HCT116 (cell line): ENCODE results near the gene SNX25. TPM values are rescaled to one million over a fixed set of nuclear protein-coding genes. Genes with fewer than 3 reads are reported as not detected.

ENCODE experiments used
- ATAC-seq: fragments of 200-7000 bp; cut with Tn5 transposase; 2 replicates; pipeline ENCODE4 v1.9.1; 2020; ENCODE audit warnings: mild to moderate bottlenecking, moderate library complexity
- BruUV-seq: library from RNA; stranded (reverse); fragments of 400-500 nt; replicated peaks from 2 replicates; lab custom pipeline; 2021; lab: Mats Ljungman, UMichigan
- CTCF ChIA-PET: fragments of 300-600 bp; sonication (Branson Sonifier 250); formaldehyde crosslinking; loops from one replicate; lab custom pipeline; 2021; ENCODE audit warnings: antibody characterized with exemption; lab: Charles Lee
- POLR2A ChIA-PET: fragments of 300-600, 350-600 bp; sonication (Branson Sonifier 250); formaldehyde crosslinking; loops from one replicate; lab custom pipeline; 2021; ENCODE audit warnings: antibody characterized with exemption; lab: Charles Lee
- RAD21 ChIA-PET, 2 experiments: fragments of 300-600 bp; sonication (Branson Sonifier 250); formaldehyde crosslinking; loops; one replicate each; lab custom pipeline; 2023; ENCODE audit warnings: low total read pairs in 2 of 2; ENCODE audit not compliant: uncharacterized antibody in 2 of 2, unreplicated experiment in 2 of 2, low non-redundant PET in 1 of 2; lab: Charles Lee
- DNase-seq: peaks from one replicate; pipeline ENCODE4 v3.0.0-alpha.2; 2010; ENCODE audit warnings: low read depth, low spot score
- H2AFZ ChIP-seq: fragments of 200-600 bp; shearing (Covaris generic), sonication (generic); 2 replicates; pipeline ENCODE4 v1.6.1; 2017; ENCODE audit warnings: low read depth, mixed run types, mixed read lengths, antibody characterized with exemption, low read length; ENCODE audit not compliant: poor library complexity, severe bottlenecking
- H3K27ac ChIP-seq: 2 replicates; pipeline ENCODE4 v1.5.1; 2012; ENCODE audit warnings: low read depth, low read length
- H3K27me3 ChIP-seq: fragments of 200-600 bp; sonication (generic); 2 replicates; pipeline ENCODE4 v1.6.1; 2016; ENCODE audit warnings: mixed run types, low read length, mixed read lengths; ENCODE audit not compliant: insufficient read depth
- H3K36me3 ChIP-seq, 2 experiments: fragments of 200-500 bp in 1 of 2; fragments of 200-600 bp in 1 of 2; sonication (Bioruptor generic) in 1 of 2; sonication (generic) in 1 of 2; 2 replicates each; pipeline versions ENCODE4 v1.5.1 to v1.6.1; 2014 to 2016; ENCODE audit warnings: low read length in 2 of 2, inconsistent platforms in 1 of 2, mixed read lengths in 1 of 2, mixed run types in 1 of 2; ENCODE audit not compliant: insufficient read depth in 2 of 2, control insufficient read depth in 1 of 2
- H3K4me1 ChIP-seq, 2 experiments: fragments of 200-600 bp in 1 of 2; sonication (generic) in 1 of 2; 2 replicates each; pipeline versions ENCODE4 v1.5.1 to v1.6.1; 2012 to 2017; ENCODE audit warnings: low read length in 2 of 2, inconsistent platforms in 1 of 2, mild to moderate bottlenecking in 1 of 2, mixed read lengths in 1 of 2, mixed run types in 1 of 2, moderate library complexity in 1 of 2; ENCODE audit not compliant: insufficient read depth in 2 of 2, control insufficient read depth in 1 of 2
- H3K4me2 ChIP-seq: fragments of 200-600 bp; sonication (generic); 2 replicates; pipeline ENCODE4 v1.6.1; 2017; ENCODE audit warnings: mixed run types, low read length, mixed read lengths
- H3K4me3 ChIP-seq, 2 experiments: fragments of 200-600 bp in 1 of 2; sonication (generic) in 1 of 2; replicated peaks in 1 of 2; 2 replicates each; pipeline ENCODE4 v1.5.1; 2011 to 2016; ENCODE audit warnings: low read length in 2 of 2, control low read depth in 1 of 2, low read depth in 1 of 2, mild to moderate bottlenecking in 1 of 2, mixed read lengths in 1 of 2, mixed run types in 1 of 2
- H3K79me2 ChIP-seq: fragments of 200-600 bp; sonication (generic); 2 replicates; pipeline ENCODE4 v1.6.1; 2017; ENCODE audit warnings: mild to moderate bottlenecking, mixed run types, low read length, moderate library complexity, mixed read lengths; ENCODE audit not compliant: insufficient read depth
- H3K9ac ChIP-seq: fragments of 200-600 bp; sonication (generic); 2 replicates; pipeline ENCODE4 v1.6.1; 2016; ENCODE audit warnings: low read length, mixed read lengths
- H3K9me2 ChIP-seq: fragments of 200-600 bp; sonication (generic), shearing (Covaris generic); 2 replicates; pipeline ENCODE4 v1.6.1; 2017; ENCODE audit warnings: mixed run types, mild to moderate bottlenecking, moderate library complexity; ENCODE audit not compliant: insufficient read depth
- H3K9me3 ChIP-seq, 2 experiments: fragments of 200-500 bp in 1 of 2; fragments of 200-600 bp in 1 of 2; sonication (Bioruptor generic) in 1 of 2; sonication (generic) in 1 of 2; 2 replicates each; pipeline ENCODE4 v1.6.1; 2014 to 2017; ENCODE audit warnings: low read length in 2 of 2, mixed read lengths in 2 of 2, inconsistent platforms in 1 of 2, low read depth in 1 of 2, mild to moderate bottlenecking in 1 of 2, mixed run types in 1 of 2, moderate library complexity in 1 of 2; ENCODE audit not compliant: control insufficient read depth in 1 of 2, insufficient read depth in 1 of 2
- H4K20me1 ChIP-seq: fragments of 200-600 bp; sonication (generic), shearing (Covaris generic); 2 replicates; pipeline ENCODE4 v1.6.1; 2017; ENCODE audit warnings: mixed run types, mild to moderate bottlenecking, moderate library complexity; ENCODE audit not compliant: insufficient read depth
- EGR1 ChIP-seq: IDR thresholded peaks from 2 replicates; pipeline ENCODE4 v1.6.1; 2012; ENCODE audit warnings: low read depth
- ELF1 ChIP-seq: IDR thresholded peaks from 2 replicates; pipeline ENCODE4 v1.6.1; 2012; ENCODE audit warnings: low read depth, borderline replicate concordance
- EZH2phosphoT487 ChIP-seq: fragments of 200-600 bp; IDR thresholded peaks from 2 replicates; pipeline ENCODE4 v1.6.1; 2018; ENCODE audit warnings: antibody characterized with exemption, borderline replicate concordance
- MAX ChIP-seq: IDR thresholded peaks from 2 replicates; pipeline ENCODE4 v1.6.1; 2012
- POLR2A ChIP-seq: IDR thresholded peaks from 2 replicates; pipeline ENCODE4 v1.7.0; 2011; ENCODE audit warnings: borderline replicate concordance; ENCODE audit not compliant: insufficient read depth, insufficient read length; ENCODE audit errors: extremely low read depth
- RAD21 ChIP-seq: IDR thresholded peaks from 2 replicates; pipeline ENCODE4 v1.6.1; 2012; ENCODE audit warnings: low read depth, mild to moderate bottlenecking
- REST ChIP-seq: IDR thresholded peaks from 2 replicates; pipeline ENCODE4 v1.6.1; 2012; ENCODE audit warnings: low read depth
- SIN3A ChIP-seq: IDR thresholded peaks from 2 replicates; pipeline ENCODE4 v1.6.1; 2012; ENCODE audit warnings: low read depth
- SP1 ChIP-seq: IDR thresholded peaks from 2 replicates; pipeline ENCODE4 v1.6.1; 2012; ENCODE audit warnings: low read depth
- ZNF274 ChIP-seq: fragments of 200-500 bp; sonication (Bioruptor generic); IDR thresholded peaks from 2 replicates; pipeline ENCODE4 v1.6.1; 2014; ENCODE audit warnings: mild to moderate bottlenecking, low read depth, low read length, inconsistent platforms
- intact Hi-C: fragments of 100-400 bp; cut with micrococcal nuclease; formaldehyde crosslinking; loops from 2 replicates; pipeline ENCODE4 v1.10.0; 2022
- total RNA-seq: library from RNA; stranded (reverse); gene quantifications from one replicate; pipeline ENCODE4 v1.2.1, GENCODE V29; 2021; ENCODE audit not compliant: unreplicated experiment

Gene SNX25
- total RNA-seq, 1 experiment from 2014 or later: 20.9 TPM

GRCh38 chr4:185201977-185202962 is 7.1 kb upstream of the SNX25 start (continued):
- no peak for TF ChIP-seq REST
- no peak for TF ChIP-seq ZNF274
- TF ChIP-seq MAX: no peak
- TF ChIP-seq SIN3A: no peak
- no peak for TF ChIP-seq RAD21
- no peak for TF ChIP-seq EGR1
- TF ChIP-seq ELF1: no peak
- TF ChIP-seq SP1: no peak
- no peak for TF ChIP-seq EZH2phosphoT487

- H3K4me1 ChIP-seq: peaks cover 40 to 54% of the 10 kb centered on the region in 2 experiments
These were observed 6.4 kb upstream of the SNX25 start for GRCh38 chr4:185202984-185203485.

More at GRCh38 chr4:185202984-185203485, 6.4 kb upstream of the SNX25 start:
- Histone ChIP-seq H3K36me3 (0 out of 4 replicates have a peak, but pooled peaks cover 0 to 3% of the 10 kb centered on the region in 2 experiments), H3K4me2 (peak overlapping the region; percentile 86), H3K27ac (peak overlapping the region; percentile 95), H3K4me3 (peak overlapping the region; percentile 63 to 64), H3K9ac (peak overlapping the region; percentile 91), H3K27me3 (no peaks in the 10 kb centered on the region), H3K79me2 (peaks cover 54% of the 10 kb centered on the region), H3K9me2 (no peaks in the 10 kb centered on the region), H2AFZ (no peak overlapping the region), H4K20me1 (no peaks in the 10 kb centered on the region), H3K9me3 (no peaks in the 10 kb centered on the region)
- BruUV-seq: TSS peak; percentile 73
- ChIA-PET RAD21 (no interaction called here), POLR2A (no interaction called here), CTCF (interaction anchor here (1.1 kb wide), 1 partner anchor 163 kb away, joined by 3 read pairs; no protein-coding TSS in a partner anchor)
- no peak for DNase-seq
- TF ChIP-seq SP1 (no peak), POLR2A (no peak)
- peak; percentile 10 for ATAC-seq
- intact Hi-C loops: loop anchor here (5.0 kb wide), 1 partner anchor 194 kb away; the partner anchor contains the start of genes ANKRD37 and LRP2BP
